Nephron progenitor cell (in vitro differentiated cells): ENCODE measurements around the gene GBX2.
A peak's percentile ranks its signal among the peaks of the same experiment; 100 is the strongest.

Source experiments
- DNase-seq: peaks from one replicate; pipeline ENCODE4 v3.0.0; 2021
- H3K27ac Mint-ChIP-seq: 2 replicates; pipeline ENCODE4 v1.8.0; 2021; ENCODE audit warnings: mild to moderate bottlenecking, moderate library complexity, mixed read lengths
- H3K27me3 Mint-ChIP-seq: 2 replicates; pipeline ENCODE4 v1.8.0; 2021; ENCODE audit warnings: mild to moderate bottlenecking, low read depth, mixed read lengths; ENCODE audit not compliant: poor library complexity
- H3K36me3 Mint-ChIP-seq: 2 replicates; pipeline ENCODE4 v1.8.0; 2021; ENCODE audit warnings: low read depth, mixed read lengths
- H3K4me1 Mint-ChIP-seq: 2 replicates; pipeline ENCODE4 v1.8.0; 2021; ENCODE audit warnings: mixed read lengths
- H3K4me3 Mint-ChIP-seq: 2 replicates; pipeline ENCODE4 v1.8.0; 2021; ENCODE audit warnings: mild to moderate bottlenecking, moderate library complexity, mixed read lengths
- H3K9me3 Mint-ChIP-seq: 2 replicates; pipeline ENCODE4 v1.8.0; 2021; ENCODE audit warnings: mild to moderate bottlenecking, moderate library complexity, mixed read lengths
- TF ChIP-seq, protein P1 (sequence below): fragments of 200-600 bp; sonication (generic); IDR thresholded peaks from 2 replicates; pipeline ENCODE4 v1.5.0; 2021; ENCODE audit warnings: antibody characterized with exemption

The GBX2 gene

DNA sequence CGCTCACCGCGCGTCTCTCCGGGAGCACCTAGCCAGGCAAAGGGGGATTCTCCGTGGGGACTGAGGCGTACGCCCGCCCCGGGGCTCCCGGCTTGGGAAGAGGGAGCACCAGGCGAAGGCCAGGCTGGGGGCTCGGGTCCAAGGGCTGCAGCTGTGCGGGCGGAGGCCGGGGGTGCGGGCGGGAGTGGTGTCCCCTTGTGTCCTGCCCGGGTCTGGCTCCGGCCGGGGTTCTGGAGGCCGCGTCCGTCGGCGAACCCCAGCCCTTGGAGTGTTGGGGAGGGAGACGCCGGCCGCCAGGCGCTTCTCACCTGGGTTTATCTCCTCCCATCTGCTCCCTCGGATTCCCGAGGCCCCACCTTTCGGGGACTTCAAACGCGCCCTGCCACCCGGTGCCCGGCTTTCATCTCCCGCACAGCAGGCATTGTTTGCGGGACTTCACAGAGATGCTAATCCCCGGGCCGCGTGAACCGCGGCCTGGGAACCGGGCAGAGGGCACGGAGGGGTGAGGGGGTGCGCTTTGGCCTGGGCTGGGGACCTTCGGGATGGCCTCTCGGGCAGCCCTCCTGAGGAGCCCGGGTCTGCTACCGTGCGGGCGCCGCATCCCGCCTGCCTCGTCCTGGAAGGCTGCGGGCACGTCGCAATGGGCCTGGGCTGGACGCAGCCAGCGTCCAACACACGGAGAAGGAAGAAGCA, 5.0 kb upstream of the GBX2 start:
- TF ChIP-seq, protein P1, sequence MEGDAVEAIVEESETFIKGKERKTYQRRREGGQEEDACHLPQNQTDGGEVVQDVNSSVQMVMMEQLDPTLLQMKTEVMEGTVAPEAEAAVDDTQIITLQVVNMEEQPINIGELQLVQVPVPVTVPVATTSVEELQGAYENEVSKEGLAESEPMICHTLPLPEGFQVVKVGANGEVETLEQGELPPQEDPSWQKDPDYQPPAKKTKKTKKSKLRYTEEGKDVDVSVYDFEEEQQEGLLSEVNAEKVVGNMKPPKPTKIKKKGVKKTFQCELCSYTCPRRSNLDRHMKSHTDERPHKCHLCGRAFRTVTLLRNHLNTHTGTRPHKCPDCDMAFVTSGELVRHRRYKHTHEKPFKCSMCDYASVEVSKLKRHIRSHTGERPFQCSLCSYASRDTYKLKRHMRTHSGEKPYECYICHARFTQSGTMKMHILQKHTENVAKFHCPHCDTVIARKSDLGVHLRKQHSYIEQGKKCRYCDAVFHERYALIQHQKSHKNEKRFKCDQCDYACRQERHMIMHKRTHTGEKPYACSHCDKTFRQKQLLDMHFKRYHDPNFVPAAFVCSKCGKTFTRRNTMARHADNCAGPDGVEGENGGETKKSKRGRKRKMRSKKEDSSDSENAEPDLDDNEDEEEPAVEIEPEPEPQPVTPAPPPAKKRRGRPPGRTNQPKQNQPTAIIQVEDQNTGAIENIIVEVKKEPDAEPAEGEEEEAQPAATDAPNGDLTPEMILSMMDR = no peak
- H3K4me1 Mint-ChIP-seq = peaks cover 63% of the 10 kb centered on the region
- no peaks in the 10 kb centered on the region for H3K9me3 Mint-ChIP-seq
- H3K36me3 Mint-ChIP-seq = no peaks in the 10 kb centered on the region
- H3K27me3 Mint-ChIP-seq = peaks cover 70% of the 10 kb centered on the region
- peak overlapping the region; percentile 66 for H3K4me3 Mint-ChIP-seq
- H3K27ac Mint-ChIP-seq = no peak overlapping the region
- no peak for DNase-seq

DNA sequence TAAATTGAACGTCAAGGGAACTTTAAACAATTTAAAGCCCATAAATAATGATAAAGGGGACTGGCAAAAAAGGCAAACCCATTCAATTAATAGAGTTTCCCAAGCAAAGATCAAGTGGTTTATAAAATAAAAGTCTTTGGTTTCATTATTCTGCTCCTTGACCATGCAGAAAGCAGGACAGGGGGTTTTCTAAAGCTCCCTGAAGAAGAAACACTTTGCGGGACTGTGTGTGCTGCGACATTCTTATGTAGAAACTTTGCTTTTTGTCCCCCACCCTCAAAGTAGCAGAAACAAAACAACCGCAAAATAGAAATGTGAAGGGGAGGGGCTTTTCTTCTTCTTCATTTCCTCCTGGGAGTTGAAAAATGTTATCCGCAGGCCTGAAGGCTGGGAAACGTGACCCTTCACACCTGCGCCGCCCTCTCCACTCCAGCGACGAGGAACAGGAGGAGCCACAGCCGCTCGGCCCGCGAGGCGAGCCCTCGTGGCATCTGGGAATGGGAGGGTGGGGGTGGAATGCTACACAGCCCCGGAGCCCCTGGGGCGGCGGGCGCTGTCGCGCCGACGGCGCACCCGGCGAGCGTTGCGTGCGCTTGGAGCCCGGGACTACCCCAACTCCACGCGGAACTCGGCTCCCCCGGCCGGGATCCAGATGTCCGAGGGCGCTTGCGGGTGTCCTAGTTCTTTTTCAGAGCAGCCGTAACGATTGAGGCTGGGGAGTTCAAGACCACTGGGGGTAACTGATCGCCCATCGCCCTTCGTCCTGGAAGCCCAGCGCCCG, 4.3 kb upstream of the GBX2 start:
- peaks cover 63% of the 10 kb centered on the region for H3K4me1 Mint-ChIP-seq
- TF ChIP-seq, protein P1 = no peak
- no peaks in the 10 kb centered on the region for H3K9me3 Mint-ChIP-seq
- H3K36me3 Mint-ChIP-seq = no peaks in the 10 kb centered on the region
- H3K27me3 Mint-ChIP-seq = peaks cover 70% of the 10 kb centered on the region
- no peak for DNase-seq
- H3K4me3 Mint-ChIP-seq = peak overlapping the region; percentile 68
- no peak overlapping the region for H3K27ac Mint-ChIP-seq

DNA sequence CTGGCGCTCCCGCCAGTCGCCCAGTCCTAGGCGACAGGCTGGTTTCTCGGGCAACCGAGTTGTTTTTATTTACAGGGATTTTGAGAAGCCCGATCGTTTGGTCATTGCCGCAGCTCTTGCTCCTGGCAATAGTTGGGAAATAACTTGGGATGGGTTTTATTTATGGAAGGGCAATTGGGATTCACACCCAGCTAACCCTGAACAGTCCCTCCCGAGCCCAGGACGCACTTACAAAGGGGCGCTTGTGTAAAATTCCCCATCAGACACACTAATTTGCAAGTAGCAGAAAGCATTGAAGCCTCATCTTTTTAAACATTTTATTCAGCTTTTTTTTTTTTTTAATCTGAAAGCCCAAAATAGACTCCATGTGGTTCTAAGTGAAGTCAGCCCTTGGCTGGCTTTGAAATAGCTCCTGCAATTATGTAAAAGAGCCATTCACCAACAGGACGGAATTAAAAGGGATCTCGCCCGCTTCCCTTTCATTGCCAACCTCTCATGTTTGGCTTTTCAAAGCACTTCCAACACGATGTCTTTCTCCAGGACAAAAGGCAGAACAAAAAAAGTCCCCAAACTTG, 3.6 kb upstream of the GBX2 start:
- Mint-ChIP-seq H3K27ac (no peak overlapping the region), H3K27me3 (peaks cover 70% of the 10 kb centered on the region), H3K36me3 (no peaks in the 10 kb centered on the region), H3K9me3 (no peaks in the 10 kb centered on the region), H3K4me3 (peak overlapping the region; percentile 68), H3K4me1 (peaks cover 65% of the 10 kb centered on the region)
- TF ChIP-seq, protein P1 = no peak
- DNase-seq = no peak

DNA sequence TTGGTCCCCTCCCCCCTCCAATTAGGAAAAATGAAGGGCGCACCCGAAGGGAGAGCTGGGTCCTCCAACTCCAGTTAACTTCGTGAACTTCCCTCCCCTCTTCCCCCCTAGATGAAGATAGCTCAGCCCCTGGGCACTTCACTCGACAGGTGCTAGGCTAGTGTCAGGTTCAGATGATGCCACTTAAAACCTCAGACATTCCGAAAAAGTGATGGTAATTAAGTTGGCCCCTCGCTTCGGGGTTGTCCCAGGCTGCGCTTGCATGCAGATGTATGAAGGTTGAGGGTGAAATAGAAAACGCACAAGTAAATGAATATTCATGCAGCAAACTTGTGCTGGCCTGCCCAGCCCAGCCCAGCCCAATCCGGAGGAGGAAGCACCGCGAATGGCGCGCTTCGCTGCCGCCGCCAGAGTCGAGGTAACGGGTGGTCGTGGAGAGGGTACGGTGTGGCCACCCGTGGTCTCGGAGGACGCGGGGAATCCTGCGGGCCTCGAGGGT, 3.0 kb upstream of the GBX2 start:
- H3K36me3 Mint-ChIP-seq = no peaks in the 10 kb centered on the region
- H3K4me3 Mint-ChIP-seq = peak overlapping the region; percentile 70
- TF ChIP-seq, protein P1 = no peak
- H3K27ac Mint-ChIP-seq = no peak overlapping the region
- H3K27me3 Mint-ChIP-seq = peaks cover 74% of the 10 kb centered on the region
- no peak for DNase-seq
- H3K9me3 Mint-ChIP-seq = no peaks in the 10 kb centered on the region
- peaks cover 71% of the 10 kb centered on the region for H3K4me1 Mint-ChIP-seq

DNA sequence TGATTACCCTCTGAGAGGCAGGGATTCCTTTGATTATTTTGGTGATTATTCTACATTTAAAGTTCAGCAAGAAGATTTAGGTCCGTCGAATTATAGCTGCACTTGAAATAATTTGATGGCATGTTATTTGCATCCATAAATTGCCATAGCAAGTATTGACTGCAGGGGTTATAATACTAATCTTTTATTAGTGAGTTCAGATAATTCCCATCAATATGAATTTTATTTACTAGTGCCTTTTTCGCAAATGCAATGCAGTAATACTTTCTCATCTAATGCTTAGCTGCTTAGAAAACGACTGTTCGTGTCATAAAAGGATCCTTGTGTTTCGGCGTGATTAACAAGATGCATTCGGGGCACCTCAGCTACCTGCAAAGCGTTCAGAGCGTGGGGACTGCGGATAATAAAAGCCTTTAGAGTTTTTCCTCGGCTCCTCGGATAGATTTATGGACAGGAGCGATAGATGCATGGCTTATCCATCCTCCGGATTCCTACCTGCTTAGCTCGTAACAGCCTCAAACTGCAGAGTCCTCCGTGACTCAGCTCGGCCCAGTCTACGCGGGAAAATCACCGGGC, 2.5 kb upstream of the GBX2 start:
- no peaks in the 10 kb centered on the region for H3K36me3 Mint-ChIP-seq
- TF ChIP-seq, protein P1 = no peak
- no peaks in the 10 kb centered on the region for H3K9me3 Mint-ChIP-seq
- H3K27me3 Mint-ChIP-seq = peaks cover 77% of the 10 kb centered on the region
- no peak overlapping the region for H3K27ac Mint-ChIP-seq
- H3K4me3 Mint-ChIP-seq = peak overlapping the region; percentile 70
- no peak for DNase-seq
- peaks cover 71% of the 10 kb centered on the region for H3K4me1 Mint-ChIP-seq
